T-helper 1 cell (primary cell): ENCODE measurements around the gene STXBP6.
"Not testable (repeated sequence)": the region's sequence is repeated elsewhere in the genome, so short reads cannot be mapped to it uniquely, and the experiment has no call there.

Experiments used
- DNase-seq, 5 donors: peaks; one replicate each; pipeline ENCODE4 v3.0.0-alpha.2; 2012 to 2020

STXBP6 gene

GRCh38 chr14:24982472-24983155, 67.3 kb downstream of the STXBP6 start:
- no peak for DNase-seq

GRCh38 chr14:24979725-24980239, 70.2 kb downstream of the STXBP6 start:
- DNase-seq, result no peak

- no peak for DNase-seq
Observed at GRCh38 chr14:24978862-24979724, 70.9 kb downstream of the STXBP6 start.

- DNase-seq, result no peak
Observed at GRCh38 chr14:24976602-24977001, 73.3 kb downstream of the STXBP6 start.

- DNase-seq, result no peak
Observed at GRCh38 chr14:24975393-24975792, 74.6 kb downstream of the STXBP6 start.

DNA sequence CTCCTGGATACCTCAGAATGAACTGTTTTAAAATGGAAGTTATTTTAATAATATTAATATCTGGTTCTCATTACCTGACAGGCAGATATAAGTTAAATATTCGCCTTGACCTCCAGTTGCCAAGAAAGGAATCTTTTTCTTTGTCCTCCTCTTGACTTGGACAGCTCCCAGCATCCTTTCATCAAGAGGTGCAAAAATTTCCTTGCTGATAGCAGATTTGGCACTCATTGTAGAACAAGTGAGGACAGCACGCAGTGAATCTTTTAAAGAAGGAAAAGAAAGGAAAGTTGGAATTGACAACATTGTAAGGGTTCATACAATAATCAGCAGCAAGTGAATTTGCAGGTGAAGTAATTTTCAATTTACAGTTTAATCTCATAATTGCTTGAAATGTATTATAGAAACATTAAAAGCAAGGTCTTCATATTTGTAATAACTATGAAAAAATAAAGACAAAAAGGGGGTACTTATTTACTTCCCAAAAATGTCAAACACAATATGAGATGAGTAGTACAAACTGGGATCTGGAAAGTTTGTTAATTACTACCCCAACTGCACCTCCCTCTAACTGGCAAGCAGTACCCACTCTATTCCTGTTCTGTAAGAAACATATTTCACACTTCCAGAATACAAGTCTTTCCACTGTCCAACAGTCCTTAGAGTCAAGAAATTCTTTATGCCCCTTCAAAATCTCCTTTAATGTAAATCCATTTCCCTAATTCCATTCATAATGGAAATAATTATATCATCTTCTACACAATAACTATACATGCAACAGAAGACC, 75.2 kb downstream of the STXBP6 start:
- DNase-seq, result no peak

- no peak for DNase-seq
Observed at GRCh38 chr14:24972844-24973243, 77.1 kb downstream of the STXBP6 start.

DNA sequence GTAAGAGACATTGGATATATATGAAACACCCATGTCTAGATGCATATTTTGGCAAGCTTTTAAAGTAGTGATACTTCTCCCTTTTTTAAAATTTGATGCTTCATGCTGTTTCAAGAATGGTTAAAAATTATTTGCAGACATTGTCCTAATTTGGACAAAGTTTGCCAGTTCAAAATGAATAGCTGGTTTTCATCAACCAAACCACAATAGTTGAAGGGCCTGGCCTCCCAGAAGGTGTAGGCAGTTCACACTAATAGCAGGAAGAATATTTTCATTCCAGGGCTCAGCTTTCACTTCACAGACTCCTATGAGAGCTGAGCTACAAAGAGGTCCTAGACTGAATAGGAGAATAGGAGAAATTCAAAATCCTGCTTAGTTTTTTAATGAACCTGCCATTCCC, 78.7 kb downstream of the STXBP6 start:
- DNase-seq, result no peak

DNA sequence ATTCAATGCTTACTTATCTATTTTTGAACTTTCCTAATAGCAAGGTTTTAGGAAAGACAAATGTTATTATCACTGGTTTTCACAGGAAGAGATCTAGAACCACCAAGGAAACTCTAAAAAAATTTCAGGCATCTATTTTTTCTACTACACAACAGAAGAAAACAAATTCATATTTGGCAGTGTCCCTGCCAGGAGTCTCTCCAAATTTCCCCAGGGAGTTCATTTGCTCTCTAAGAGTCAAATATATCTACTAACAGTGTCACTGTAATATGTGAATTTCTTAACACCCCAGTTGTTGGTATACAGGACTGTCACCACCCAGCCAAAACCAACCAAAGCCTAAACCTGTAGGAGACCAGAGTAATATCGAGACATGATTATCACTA, 83.4 kb downstream of the STXBP6 start:
- no peak for DNase-seq

GRCh38 chr14:24965934-24966578, 83.9 kb downstream of the STXBP6 start:
- DNase-seq, result no peak

GRCh38 chr14:24965578-24965933, 84.4 kb downstream of the STXBP6 start:
- no peak for DNase-seq

DNA sequence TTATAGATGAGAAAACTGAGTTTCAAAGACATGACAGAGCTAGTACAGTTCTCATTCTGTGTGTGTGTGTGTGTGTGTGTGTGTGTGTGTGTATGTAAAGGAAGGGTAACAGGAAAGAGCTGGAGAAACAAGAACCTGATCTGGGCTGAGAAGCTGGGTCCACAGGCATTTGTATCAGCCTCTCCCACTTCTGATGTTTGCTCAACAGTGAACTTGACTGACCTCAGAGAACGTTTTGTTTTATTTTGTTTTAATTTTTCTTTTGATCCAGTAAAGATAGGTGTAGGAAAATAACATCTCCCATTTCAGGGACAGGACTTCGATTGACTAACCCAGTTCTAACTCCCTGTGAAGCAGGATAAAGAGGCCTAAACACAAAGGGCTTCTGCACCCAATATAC, 85.4 kb downstream of the STXBP6 start:
- no peak for DNase-seq

GRCh38 chr14:24964048-24964447, 85.9 kb downstream of the STXBP6 start:
- DNase-seq, result no peak

GRCh38 chr14:24962118-24962517, 87.8 kb downstream of the STXBP6 start:
- DNase-seq, result not testable (repeated sequence)

DNA sequence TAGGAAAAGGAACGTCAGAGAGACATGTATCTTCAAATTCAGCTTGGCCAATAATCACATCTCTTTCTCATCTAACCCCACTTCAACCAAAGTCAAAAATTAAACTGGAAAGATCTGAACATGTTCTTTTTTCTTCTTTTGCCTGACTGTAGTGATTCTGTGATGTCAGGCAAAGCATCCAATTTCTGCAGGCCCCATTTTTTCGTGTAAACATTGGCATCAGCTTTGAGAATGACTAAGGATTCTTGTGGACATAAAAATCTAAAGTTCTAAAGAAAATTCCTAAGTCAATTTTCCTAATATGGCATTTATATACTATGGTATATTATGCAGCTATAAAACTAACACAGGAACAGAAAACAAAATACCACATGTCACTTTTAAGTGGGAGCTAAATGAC, 89.1 kb downstream of the STXBP6 start:
- DNase-seq, result no peak

- DNase-seq, result no peak
Observed at GRCh38 chr14:24959791-24960331, 90.1 kb downstream of the STXBP6 start.

- DNase-seq, result no peak
Observed at GRCh38 chr14:24958271-24958670, 91.7 kb downstream of the STXBP6 start.

DNA sequence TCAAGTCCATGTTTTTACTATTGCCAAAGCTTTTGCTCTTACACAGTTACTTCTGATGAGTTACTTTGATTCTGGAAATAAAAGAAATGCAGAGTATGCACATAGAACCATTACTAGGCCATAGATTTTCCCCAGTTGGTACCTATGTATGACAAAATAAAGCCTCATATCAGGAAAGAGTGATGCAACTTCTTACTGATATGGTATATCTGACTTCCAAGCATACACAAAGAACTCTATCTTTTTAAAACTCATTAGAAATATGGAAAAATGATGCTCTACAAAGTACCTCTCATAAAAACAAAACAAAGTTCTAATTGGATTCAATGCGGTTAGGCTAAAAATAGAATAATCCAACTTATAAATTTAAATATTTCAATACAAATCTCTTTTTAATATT, 92.1 kb downstream of the STXBP6 start:
- no peak for DNase-seq

- no peak for DNase-seq
Observed at GRCh38 chr14:24956104-24956503, 93.8 kb downstream of the STXBP6 start.

DNA sequence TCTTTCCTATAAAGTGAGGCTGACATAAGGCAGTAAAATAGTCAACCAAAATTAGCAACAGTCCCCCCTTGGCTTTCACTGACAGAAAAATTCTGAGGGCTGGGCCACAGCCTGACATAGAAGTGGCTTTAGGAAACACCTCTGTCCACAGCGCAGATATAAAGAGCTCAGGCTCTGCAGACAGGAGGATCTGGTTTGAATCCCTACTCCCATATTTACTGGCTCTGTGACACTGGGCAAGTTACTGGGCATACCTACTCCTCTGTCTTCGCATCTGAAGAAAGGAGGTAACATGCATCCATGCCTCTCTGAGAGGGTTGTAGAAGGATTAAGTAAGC, 95.3 kb downstream of the STXBP6 start:
- no peak for DNase-seq

DNA sequence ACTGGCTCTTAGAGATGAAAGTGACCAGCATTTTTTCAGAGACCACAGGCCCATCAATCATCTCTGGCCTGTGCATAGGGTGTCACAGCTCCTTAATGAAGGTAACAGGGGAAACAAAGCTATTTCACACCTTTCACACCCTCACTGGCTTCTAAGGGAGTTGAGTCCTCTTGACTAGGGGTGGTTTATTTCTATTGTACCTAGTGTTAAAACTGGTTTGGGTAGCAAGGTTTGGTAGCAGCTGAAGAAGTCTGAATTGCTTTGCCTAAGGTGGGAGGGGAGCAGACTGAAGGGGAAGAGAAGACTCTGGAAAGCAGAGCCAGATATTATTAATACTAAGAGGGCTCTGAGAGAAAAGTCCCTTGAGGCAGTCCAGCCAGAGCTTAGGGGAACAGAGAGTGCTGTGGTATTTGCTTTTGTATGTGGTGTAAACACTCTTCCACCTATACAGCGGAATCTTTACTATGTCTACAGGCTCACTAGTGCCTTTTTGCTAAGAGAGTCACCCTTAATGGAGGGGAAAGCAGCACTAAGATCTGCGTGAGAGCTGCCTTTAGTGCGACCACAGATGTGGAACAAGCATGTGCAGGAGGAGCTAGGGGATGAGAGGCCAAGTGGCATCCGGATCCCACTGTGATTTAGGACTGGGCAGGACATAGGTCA, 95.8 kb downstream of the STXBP6 start:
- DNase-seq, result no peak
